ENCODE measurements around the gene ASB8. TPM values are rescaled to one million over a fixed set of nuclear protein-coding genes. Genes with fewer than 3 reads are reported as not detected.

Gene ASB8
- polyA plus RNA-seq, 1 donor: 59.7 TPM

- peak; percentile 50 for DNase-seq (ENCODE audit: low read depth)
These were observed 51.2 kb downstream of the ASB8 start, which contains the start of gene SENP1 for GRCh38 chr12:48105867-48106680. Gene SENP1, minus strand, starts transcription at chr12:48106079. Its CDS starts 4,607 bp downstream, at chr12:48101472.

- no peak for DNase-seq (ENCODE audit: low read depth)
These were observed 51.9 kb downstream of the ASB8 start for GRCh38 chr12:48105321-48105866.

- DNase-seq (ENCODE audit: low read depth): no peak
These were observed 52.8 kb downstream of the ASB8 start for GRCh38 chr12:48104531-48104930.

Other genes with a start within 250 kb of the ASB8 start
- gene TMEM106C, start 193.9 kb downstream of the ASB8 start, polyA plus RNA-seq (ENCODE audit: insufficient read length): 52.1 TPM
- gene COL2A1, start 153.0 kb downstream of the ASB8 start, polyA plus RNA-seq (ENCODE audit: insufficient read length): 16.9 TPM
- 14.8 TPM for gene SENP1, start 51.4 kb downstream of the ASB8 start, polyA plus RNA-seq (ENCODE audit: insufficient read length)
- gene PFKM, start 38.2 kb downstream of the ASB8 start, polyA plus RNA-seq (ENCODE audit: insufficient read length): 319 TPM
- gene CCDC184, start 26.1 kb upstream of the ASB8 start, polyA plus RNA-seq (ENCODE audit: insufficient read length): 3.0 TPM
- gene OR10AD1, start 45.8 kb upstream of the ASB8 start, polyA plus RNA-seq (ENCODE audit: insufficient read length): 0.24 TPM
- 18.5 TPM for gene ZNF641, start 193.4 kb upstream of the ASB8 start, polyA plus RNA-seq (ENCODE audit: insufficient read length)

All from forelimb muscle (tissue), 1 donor.